T-helper 2 cell (primary cell): ENCODE measurements around the gene LSM3.

Source experiments
- DNase-seq, 5 experiments: peaks; one replicate each; pipeline versions ENCODE4 v3.0.0 to v3.0.0-alpha.2; 2012 to 2022

The LSM3 gene

DNA sequence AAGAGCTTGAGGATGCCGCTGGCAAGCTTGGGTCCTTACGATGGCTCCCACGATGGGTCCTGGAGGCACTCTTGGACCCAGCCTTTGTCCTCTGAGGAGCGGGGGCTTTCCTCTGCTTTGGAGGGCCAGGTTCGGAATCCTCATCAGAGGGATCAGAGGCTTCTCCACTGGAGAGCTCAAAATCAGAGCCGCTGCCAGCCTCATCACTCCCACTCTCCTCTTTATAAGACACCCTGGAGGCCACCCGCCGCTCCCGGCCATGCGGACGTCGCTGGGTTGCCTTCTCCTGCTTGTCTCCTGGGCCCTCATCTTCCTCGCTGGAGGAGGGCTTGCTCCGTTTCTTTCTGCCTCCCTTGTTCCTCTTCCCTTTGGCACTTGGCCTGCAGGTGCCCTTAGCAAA lies 20.2 kb upstream of the LSM3 start:
- DNase-seq = no peak

DNA sequence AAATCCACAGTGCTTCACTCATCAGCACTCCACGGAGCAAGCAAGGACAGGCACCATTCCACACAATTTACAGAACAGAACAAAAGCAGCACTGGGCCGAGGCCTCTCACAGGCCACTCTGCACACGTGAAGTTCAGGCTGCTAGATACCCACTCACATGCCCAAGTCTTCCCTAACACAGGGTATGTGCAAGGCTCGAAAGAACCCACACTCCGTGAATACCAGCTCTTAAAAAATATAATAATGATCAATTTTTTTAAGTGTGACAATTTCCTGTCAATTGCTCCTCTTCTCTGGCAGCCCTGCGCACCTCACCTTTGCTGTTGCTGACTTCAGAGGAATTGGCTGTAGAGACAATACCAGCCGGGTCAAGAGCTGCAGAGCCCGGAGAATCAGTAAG lies 19.2 kb upstream of the LSM3 start:
- no peak for DNase-seq

DNA sequence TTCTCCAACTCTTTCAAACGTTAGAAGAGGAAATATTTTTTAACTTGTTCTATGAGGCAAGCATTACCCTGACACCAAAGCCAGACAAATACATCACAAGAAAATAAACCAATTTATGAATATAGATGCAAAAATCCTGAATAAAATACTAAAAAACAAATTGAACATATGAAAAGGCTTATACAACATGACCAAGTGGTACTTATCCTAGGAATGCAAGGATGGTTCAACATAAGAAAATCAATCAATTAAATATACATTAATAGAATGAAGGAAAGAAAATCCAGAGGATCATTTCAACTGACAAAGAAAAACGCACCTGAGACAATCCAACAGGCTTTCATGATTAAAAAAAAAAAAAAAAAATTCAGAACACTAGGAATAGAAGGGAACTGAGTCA lies 17.3 kb upstream of the LSM3 start:
- no peak for DNase-seq

- DNase-seq = no peak
These were observed 16.4 kb upstream of the LSM3 start for GRCh38 chr3:14162178-14162577.

DNA sequence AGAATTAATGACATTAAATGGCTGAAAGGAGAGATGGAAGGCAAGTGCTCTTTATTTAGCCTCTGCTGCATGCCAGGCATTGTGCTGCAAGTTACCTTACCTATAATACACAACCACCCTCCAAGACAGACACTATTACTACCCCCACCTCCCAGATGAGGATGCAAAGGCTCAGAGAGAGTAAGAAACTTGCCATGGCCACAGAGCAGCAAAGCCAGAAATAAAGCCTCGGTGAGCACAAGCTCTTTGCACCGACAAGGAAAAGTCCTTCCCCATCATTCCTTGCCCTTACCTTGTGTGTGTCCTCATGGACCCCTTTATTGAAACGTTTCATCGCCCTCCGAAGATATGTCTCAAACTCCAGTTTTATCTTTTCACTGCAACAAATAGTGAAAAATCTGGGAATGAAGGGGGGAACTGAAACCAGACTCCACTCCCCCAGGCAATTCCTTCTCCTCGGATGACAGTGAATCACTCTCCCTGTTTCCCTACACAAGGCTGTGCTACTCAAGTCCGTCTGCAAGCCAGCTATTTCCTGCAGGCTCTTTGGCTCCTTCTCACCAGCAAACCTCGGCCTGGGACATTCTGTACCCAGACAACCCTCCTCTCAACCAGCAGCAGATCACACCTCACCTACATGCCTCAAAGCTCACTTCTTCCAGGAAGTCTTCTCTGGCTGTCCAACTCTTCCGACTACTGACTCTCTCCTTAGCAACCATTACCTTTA lies 11.6 kb upstream of the LSM3 start:
- DNase-seq = no peak

GRCh38 chr3:14169435-14169834 lies 9.2 kb upstream of the LSM3 start:
- DNase-seq = no peak

- no peak for DNase-seq
These were observed 8.7 kb upstream of the LSM3 start for GRCh38 chr3:14169871-14170270.

DNA sequence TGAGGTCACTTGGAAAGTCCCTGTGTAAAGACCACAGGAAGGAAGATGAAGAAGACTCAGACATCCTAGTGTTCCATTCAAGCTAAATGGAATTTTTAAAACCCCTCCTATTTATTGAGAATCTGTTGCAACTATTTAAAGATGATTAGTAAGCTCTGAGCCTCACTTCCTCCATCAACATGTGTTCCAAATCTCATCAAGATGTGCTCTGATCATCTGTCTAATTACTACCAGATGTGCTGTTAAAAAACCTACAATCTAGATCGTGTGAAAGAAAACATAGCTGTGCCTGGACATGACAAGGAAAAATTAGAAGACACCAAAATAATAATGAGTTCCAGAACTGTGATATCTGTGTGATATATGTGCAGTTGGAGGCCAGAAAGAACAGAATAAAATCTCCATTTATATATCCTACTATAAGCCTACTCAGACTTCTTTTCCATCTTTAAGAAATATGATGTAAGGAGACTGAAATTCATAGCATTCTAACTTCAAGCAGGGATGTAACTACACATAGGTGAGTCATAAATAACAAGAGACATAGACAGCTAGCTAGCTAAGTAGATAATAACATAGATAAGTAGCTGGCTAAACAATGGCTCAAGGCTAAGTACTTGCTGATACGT lies 8.0 kb upstream of the LSM3 start:
- no peak for DNase-seq

DNA sequence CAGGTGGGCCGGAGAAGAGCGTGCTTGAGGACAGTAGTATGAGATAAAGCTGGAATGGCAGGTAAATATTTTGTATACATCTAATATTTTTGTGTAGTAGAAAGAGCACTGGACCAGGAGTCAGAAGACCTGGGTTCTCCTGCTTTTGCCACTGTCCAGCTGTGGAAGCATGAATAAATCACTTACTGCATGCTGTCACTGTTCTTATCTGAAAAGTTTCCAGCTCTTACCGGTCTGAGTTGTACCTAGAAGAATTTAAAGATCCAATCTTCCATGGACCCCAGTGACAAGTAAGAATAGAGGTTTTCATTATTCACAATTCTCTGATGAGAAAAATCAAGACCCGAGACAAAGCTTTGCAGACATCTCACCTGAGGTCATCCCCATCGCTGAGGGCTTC lies 6.1 kb upstream of the LSM3 start:
- no peak for DNase-seq

GRCh38 chr3:14174483-14174882 lies 4.1 kb upstream of the LSM3 start:
- no peak for DNase-seq

DNA sequence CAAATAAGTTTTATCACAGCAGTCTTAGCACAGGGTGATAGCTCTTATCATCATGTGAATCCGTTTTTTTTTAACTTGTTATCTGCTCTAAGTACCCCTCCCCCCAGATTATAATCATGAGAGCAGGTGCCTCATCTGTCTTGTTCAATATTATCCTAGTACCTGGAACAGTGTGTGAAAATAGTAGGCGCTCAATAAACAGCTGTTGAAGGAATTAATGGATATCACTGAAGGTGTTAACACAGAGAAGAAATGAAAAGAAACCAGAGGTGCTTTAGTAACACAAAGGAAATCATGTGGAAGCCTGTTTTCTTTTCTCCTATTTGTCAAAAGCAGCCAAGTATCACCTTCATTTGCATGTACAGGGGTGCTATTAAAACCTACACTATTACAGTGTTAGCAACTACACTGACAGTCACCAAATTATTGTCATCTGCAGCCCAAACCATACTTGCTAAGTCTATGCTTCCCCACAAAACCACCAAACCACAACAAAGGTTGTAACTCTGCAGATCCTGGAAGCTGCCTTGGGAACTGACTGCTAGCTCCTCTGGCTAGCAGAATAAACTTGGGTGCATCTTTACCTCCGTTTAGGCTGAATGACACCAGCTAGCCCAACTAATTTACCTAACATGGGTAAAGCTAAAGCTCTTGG lies 3.1 kb upstream of the LSM3 start:
- DNase-seq = peak in 3 of 5 experiments; percentile 41 to 87 (median 76)

- DNase-seq = no peak
These were observed 904 bp upstream of the LSM3 start for GRCh38 chr3:14177580-14178246.

DNA sequence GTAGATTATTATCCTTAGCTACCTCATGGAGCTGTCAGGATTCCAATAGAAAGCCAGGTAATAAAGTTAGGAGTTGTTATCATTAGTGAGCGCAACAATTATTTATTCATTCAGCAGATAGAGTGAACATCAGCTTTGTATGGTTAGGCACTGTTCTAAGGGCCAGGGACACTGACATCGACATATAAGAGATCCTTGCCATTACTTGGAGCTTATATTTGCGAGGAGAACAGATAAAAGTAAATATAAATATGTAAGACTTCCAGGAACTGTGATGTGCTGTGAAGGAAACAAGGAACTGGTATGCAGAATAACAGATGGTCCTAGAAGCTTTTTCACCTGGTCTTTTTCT lies 473 bp downstream of the LSM3 start:
- no peak for DNase-seq

DNA sequence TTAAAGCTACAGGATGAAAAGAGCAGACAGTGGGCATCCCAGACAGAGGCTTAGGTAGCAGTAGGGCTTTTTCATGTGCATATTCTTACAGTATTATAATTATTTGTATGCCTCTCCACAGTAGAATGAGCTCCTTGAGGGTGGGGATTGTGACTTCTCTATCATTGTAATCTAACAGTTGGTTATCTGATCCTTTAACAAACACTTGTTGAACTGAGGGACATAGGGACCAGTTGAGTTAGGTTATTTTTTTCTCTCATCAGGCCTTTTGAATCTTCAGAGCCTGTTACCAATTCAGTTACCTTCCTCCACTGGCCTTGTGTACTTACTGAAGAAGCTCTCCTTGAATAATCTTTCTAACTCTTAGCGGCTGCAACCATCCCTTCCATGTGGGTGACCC lies 1.2 kb downstream of the LSM3 start:
- DNase-seq = no peak

DNA sequence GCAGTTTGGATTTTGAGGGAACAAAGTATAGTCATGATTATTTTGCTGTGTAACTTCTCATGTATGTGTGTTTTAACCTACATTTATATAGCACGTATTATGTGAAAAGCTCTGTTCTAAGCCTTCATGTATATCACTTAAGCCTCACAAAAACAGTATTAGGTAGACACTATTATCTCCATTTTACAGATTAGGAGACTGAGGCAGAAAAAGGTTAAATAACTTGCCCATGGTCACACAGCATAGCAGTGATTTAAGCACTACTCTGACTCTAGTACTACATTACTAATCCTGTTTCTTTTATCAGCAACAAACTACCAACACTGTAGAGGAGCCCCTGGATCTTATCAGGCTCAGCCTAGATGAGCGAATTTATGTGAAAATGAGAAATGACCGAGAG lies 2.6 kb downstream of the LSM3 start:
- no peak for DNase-seq

DNA sequence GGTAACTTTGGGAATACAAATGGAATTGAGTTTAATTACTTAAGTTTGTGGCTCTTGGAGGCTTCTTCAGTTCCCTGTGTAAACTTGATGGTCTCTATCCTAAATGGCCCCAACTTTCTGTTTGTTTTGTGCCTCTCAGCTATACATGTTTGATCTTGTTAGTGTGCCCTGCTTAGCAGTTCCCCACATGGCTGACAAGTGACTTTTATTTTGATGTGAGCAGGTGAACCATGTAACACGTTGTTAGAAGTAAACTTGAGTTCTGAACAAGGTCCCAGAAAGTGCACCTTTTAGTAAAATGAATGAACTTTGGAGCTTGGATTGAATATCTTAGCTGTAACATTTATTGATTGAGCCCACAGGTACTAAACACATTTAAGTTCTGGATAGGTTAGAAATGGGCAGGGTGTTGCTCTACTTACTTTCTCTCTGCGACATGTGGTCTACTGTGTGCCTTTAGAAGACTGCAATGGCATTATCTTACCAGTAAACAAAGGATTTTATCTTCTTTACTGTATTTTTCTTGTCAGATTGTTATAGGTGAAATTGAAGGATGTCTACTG lies 4.5 kb downstream of the LSM3 start:
- DNase-seq = no peak

- no peak for DNase-seq
These were observed 8.3 kb downstream of the LSM3 start for GRCh38 chr3:14186854-14187458.

DNA sequence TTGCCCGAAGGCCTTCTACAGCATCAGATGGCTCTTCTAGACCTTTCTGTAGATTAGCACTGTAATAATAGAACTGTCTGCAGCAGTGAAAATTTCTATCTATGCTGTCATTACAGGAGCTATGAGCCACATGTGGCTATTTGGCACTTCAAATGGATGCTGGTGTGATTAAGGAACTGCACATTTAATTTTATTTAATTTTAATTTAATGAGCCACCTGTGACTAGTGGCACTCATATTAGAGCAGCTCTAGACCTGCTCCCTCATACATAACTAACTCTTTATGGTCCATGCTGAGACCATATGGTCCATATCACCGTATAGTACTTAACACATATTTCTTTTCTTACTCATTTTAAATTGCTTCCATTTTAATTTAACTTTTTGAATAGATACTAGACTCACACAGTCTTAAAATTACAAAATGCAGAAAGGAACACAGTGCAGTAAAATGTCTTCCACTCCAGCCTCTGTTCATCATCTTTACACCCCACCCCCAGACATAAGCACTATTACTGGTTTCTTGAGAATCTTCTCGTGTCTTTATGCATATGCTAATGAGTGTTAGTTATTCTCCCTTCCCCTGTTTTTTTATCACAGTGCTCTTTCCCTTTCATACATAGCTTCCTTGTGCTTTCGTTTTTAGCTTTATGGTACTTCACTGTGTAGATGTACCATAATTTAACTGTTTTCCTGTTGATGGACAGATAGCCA lies 9.6 kb downstream of the LSM3 start:
- peak in 1 of 5 experiments; percentile 21 for DNase-seq

DNA sequence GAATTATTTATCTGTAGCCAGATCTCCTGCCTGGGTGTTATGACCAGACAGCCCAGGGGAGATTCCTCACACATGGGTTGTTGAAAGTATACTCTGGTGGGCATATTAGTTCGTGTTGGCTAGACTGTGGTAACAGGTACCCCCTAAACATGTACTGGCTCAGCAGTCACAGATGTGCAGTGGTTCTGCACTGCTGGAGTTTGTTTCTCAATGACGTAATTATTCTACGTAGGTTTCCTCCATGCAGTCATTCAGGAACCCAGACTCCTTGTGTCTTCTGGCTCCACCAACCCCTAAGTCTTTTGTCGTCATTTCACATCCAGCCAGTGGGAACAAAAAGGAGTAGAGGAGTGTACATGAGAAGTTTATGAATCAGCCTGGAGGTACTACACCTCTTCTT lies 16.2 kb downstream of the LSM3 start:
- no peak for DNase-seq

DNA sequence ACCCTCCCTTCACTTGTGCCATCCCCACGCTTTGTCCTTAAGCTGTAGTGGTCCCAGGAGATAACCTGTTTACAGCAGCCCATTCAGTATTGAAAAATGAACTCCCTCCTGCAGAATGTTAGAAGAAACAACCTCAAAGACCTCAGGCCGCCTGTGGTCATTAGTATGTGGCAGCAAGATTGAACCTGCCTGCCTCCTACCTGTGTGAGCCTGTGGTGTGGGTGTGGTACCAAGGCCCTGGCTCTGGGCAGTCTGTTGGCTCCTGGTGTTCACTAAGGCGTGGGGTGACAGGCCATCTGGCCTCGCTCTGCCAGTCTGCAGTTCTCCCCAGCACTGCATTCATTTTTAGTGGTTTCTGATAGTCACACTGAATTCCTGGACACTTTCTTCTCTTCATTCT lies 21.0 kb downstream of the LSM3 start:
- DNase-seq = no peak

- DNase-seq = no peak
These were observed 21.7 kb downstream of the LSM3 start for GRCh38 chr3:14200276-14200675.

DNA sequence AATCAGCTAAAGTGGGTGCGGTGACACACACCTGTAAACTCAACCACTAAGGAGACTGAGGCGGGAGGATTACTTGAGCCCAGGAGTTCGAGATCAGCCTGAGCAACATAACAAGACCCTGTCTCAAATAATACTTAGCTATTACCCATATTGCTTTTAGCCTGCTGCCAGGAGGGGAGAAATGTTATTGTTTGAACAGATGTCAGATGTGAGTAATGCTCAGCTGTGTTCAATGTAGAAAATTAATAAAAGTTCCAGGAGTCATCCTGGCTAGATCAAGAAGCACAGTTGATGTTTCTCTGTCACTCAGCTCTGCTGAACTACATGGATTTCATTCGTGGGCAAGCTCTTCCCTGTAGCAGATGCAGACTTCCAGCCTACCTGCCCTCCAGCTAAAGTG lies 22.2 kb downstream of the LSM3 start:
- DNase-seq = no peak
